GM19395 (cell line): ENCODE data around the gene FGFRL1.

Source experiments
- ATAC-seq: cut with Tn5 transposase; IDR thresholded peaks from one replicate; pipeline ENCODE4 v1.9.1; 2021; ENCODE audit warnings: mild to moderate bottlenecking, moderate library complexity; ENCODE audit not compliant: unreplicated experiment

The FGFRL1 gene

DNA sequence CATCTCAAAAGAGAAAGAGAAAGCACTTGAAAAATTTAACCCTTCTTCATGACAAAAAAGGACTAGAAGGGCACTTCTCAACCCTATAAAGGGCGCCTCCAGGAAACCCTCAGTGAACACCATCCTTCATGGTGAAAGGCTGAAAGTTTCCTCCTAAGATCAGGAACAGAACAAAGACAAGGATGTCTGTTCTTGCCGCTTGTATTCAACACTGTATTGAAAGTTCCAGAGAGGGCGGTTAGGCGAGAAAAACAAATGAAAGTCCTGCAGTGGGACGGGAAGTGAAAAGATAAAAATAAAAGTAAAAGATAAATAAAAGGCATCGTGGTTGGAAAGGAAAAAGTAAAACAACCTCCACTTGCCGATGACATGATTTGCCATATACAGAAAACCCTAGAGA lies 51.0 kb downstream of the FGFRL1 start:
- no peak for ATAC-seq

DNA sequence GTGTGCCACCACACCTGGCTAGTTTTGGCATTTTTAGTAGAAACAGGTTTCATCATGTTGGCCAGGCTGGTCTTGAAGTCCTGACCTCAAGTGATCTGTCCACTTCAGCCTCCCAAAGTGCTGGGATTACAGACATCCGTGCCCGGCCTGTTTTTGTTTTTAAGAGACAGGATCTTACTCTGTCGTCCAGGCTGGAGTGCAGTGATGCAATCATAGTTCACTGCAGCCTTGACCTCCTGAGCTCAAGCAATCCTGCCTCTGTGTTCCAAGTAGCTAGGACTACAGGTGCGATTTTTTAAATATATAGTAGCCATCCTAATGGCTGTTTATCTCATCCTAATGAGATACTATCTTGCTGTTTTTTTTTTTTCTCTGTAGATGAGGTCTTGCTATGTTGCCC lies 54.3 kb downstream of the FGFRL1 start:
- no peak for ATAC-seq

DNA sequence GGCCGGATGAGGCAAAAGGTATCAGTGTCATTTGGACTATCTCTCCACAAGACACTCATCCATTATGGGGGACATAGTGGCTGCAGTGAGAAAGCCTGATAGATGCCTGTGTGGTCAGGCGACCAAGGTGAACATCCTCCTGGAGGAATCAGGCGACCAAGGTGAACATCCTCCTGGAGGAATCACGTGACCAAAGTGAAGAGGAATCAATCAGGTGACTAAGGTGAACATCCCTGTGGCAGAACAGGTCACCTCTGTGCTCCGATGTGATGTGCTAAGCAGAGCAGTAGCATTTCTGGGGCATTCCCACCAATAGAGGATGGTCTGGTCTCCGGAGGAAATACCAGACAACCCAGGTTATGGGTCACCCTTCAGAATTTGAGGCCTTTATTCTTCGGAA lies 58.0 kb downstream of the FGFRL1 start:
- ATAC-seq = no peak

DNA sequence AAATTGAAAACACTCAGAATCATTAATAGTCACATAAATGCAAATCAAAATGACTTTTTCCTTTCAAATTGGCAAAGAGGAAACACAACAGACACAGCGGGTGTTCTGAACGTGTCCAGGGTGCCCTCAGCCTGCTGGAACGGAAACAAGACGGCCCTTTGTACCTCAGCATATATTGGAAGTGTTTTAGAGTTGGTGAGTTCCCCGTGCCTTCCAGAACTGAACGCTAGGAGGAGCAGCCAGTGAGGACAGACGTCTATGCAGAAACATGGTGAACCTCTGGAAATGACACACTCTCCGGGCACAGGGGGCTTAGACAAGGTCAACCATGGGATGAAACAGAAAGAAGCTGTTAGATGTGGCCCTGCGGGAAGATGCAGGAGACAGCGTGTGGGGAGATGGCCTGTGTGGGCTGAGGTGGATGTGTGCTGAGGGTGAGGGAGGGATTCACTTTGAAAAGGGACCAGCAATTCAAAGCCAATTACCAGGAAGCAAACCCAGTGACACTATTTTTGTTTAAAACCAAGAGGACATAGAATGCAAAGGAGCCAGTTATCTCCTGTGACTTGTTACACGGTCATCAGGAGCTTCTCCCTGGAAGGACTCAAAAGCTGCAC lies 61.5 kb downstream of the FGFRL1 start:
- ATAC-seq = no peak

DNA sequence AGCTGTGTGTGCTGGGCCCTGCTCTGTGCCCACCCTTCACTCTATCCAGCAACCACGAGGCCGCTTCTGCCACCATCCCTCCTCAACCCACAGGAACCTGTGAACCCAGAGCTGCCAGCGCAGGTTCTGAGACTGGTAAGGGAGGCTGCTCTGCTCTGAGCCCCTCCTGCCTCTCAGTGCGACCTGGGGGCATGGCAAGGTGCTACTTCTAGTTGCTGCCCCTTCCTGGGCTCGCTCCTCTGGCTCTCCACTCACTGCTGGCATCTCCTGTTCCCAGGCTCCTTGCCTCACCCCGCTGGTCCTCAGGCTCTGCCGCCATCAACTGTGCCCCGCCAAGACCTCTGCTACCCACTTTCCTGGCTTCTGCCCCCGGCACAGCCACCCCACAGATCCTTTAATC lies 62.7 kb downstream of the FGFRL1 start:
- ATAC-seq = no peak

DNA sequence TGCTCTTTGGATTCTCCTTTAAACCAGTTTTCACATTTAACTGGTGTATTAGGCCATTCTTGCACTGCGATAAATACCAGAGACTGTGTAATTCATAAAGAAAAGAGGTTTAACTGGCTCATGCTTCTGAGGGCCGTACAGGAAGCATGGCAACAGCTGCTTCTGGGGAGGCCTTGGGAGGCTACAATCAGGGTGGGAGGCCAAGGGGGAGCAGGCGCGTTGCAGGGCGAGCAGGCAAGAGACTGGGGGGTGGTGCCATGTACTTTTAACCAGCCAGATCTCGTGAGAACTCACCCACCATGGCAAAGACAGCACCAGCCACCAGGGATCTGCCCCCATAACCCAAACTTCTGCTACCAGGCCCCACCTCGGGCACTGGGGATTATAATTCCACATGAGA lies 63.8 kb downstream of the FGFRL1 start:
- no peak for ATAC-seq

DNA sequence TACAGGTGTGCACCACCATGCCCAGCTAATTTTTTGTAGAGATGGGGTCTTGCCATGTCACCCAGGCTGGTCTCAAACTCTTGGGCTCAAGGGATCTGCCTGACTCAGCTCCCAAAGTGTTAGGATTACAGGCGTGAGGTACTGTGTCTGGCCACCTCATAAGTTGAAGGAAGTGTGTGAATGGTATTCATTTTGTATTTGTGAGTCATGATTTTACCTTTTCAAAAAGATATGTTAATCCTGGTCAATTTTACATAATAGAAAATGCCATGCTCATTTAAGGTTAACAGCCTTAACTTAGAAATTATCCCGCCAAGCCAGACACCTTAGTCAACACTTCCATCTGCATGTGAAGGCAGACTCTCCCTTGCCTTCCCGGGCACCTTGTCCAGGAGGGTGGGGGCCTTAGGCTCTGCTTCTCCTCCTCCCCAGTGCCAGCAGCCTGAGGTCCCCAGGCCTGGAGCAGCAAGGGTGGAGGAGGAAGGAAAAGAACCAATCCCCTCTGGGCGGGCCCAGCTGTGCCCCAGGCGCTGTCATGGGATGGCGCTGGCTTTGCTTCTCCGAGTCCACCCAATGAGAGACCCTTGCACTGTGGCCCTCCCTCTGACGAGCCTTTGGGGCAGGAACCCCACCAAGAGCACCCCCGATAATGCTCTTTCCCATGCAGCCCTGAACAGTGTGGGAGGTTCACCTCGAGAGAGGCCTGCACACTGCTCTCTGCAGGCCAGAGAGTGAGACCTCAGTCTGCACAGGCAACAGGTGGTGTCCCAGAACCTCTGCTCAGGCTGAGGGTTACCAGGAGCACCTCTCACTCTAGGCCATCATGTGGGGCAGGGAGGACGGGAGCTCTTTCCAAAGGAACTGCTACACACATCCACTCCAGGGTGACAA lies 64.6 kb downstream of the FGFRL1 start:
- ATAC-seq = no peak
